ENCODE measurements around the gene SERPINB1.

SERPINB1 gene

GRCh38 chr6:2850538-2851113, 9.0 kb upstream of the SERPINB1 start:
- in situ Hi-C loops (cut with MboI; ENCODE audit: low sequenced_read_pairs): no loop called here

- in situ Hi-C loops (cut with MboI; ENCODE audit: low sequenced_read_pairs): no loop called here
These were observed 7.2 kb upstream of the SERPINB1 start for GRCh38 chr6:2848851-2849250.

GRCh38 chr6:2845880-2846208, 4.2 kb upstream of the SERPINB1 start:
- in situ Hi-C loops (cut with MboI; ENCODE audit: low sequenced_read_pairs): no loop called here

GRCh38 chr6:2844008-2844407, 2.3 kb upstream of the SERPINB1 start:
- in situ Hi-C loops (cut with MboI; ENCODE audit: low sequenced_read_pairs): no loop called here

- in situ Hi-C loops (cut with MboI; ENCODE audit: low sequenced_read_pairs): no loop called here
These were observed 1.6 kb upstream of the SERPINB1 start for GRCh38 chr6:2843138-2843740.

- in situ Hi-C loops (cut with MboI; ENCODE audit: low sequenced_read_pairs): no loop called here
These were observed 483 bp upstream of the SERPINB1 start for GRCh38 chr6:2842139-2842552.

GRCh38 chr6:2840749-2841061, 958 bp downstream of the SERPINB1 start:
- in situ Hi-C loops (cut with MboI; ENCODE audit: low sequenced_read_pairs): no loop called here

GRCh38 chr6:2839982-2840748, 1.5 kb downstream of the SERPINB1 start:
- in situ Hi-C loops (cut with MboI; ENCODE audit: low sequenced_read_pairs): no loop called here

GRCh38 chr6:2839195-2839981, 2.3 kb downstream of the SERPINB1 start:
- in situ Hi-C loops (cut with MboI; ENCODE audit: low sequenced_read_pairs): no loop called here

- in situ Hi-C loops (cut with MboI; ENCODE audit: low sequenced_read_pairs): no loop called here
These were observed 3.4 kb downstream of the SERPINB1 start for GRCh38 chr6:2838251-2838650.

GRCh38 chr6:2834262-2834661, 7.4 kb downstream of the SERPINB1 start:
- in situ Hi-C loops (cut with MboI; ENCODE audit: low sequenced_read_pairs): no loop called here

GRCh38 chr6:2831392-2831791, 10.3 kb downstream of the SERPINB1 start:
- in situ Hi-C loops (cut with MboI; ENCODE audit: low sequenced_read_pairs): no loop called here

- in situ Hi-C loops (cut with MboI; ENCODE audit: low sequenced_read_pairs): no loop called here
These were observed 11.5 kb downstream of the SERPINB1 start for GRCh38 chr6:2830183-2830582.

- in situ Hi-C loops (cut with MboI; ENCODE audit: low sequenced_read_pairs): no loop called here
These were observed 12.4 kb downstream of the SERPINB1 start for GRCh38 chr6:2829253-2829652.

GRCh38 chr6:2828629-2829028, 13.0 kb downstream of the SERPINB1 start:
- in situ Hi-C loops (cut with MboI; ENCODE audit: low sequenced_read_pairs): no loop called here

GRCh38 chr6:2827142-2827541, 14.5 kb downstream of the SERPINB1 start:
- in situ Hi-C loops (cut with MboI; ENCODE audit: low sequenced_read_pairs): no loop called here

- in situ Hi-C loops (cut with MboI; ENCODE audit: low sequenced_read_pairs): no loop called here
These were observed 15.5 kb downstream of the SERPINB1 start for GRCh38 chr6:2826131-2826530.

GRCh38 chr6:2823104-2823850, 18.4 kb downstream of the SERPINB1 start:
- in situ Hi-C loops (cut with MboI; ENCODE audit: low sequenced_read_pairs): no loop called here

GRCh38 chr6:2821554-2821953, 20.1 kb downstream of the SERPINB1 start:
- in situ Hi-C loops (cut with MboI; ENCODE audit: low sequenced_read_pairs): no loop called here

GRCh38 chr6:2820415-2820814, 21.2 kb downstream of the SERPINB1 start:
- in situ Hi-C loops (cut with MboI; ENCODE audit: low sequenced_read_pairs): no loop called here

- in situ Hi-C loops (cut with MboI; ENCODE audit: low sequenced_read_pairs): no loop called here
These were observed 21.7 kb downstream of the SERPINB1 start for GRCh38 chr6:2819978-2820377.

All from HL-60/S4 treated with phorbol 12-myristate 13-acetate at 8.2 ng/mL for 4 days and 3 days (cell line).